ENCODE measurements around the gene FHOD3. TPM values are rescaled to one million over a fixed set of nuclear protein-coding genes. Genes with fewer than 3 reads are reported as not detected.

Gene FHOD3
- total RNA-seq, 2 donors from 2014 or later = 19.8 to 24.9 TPM

DNA sequence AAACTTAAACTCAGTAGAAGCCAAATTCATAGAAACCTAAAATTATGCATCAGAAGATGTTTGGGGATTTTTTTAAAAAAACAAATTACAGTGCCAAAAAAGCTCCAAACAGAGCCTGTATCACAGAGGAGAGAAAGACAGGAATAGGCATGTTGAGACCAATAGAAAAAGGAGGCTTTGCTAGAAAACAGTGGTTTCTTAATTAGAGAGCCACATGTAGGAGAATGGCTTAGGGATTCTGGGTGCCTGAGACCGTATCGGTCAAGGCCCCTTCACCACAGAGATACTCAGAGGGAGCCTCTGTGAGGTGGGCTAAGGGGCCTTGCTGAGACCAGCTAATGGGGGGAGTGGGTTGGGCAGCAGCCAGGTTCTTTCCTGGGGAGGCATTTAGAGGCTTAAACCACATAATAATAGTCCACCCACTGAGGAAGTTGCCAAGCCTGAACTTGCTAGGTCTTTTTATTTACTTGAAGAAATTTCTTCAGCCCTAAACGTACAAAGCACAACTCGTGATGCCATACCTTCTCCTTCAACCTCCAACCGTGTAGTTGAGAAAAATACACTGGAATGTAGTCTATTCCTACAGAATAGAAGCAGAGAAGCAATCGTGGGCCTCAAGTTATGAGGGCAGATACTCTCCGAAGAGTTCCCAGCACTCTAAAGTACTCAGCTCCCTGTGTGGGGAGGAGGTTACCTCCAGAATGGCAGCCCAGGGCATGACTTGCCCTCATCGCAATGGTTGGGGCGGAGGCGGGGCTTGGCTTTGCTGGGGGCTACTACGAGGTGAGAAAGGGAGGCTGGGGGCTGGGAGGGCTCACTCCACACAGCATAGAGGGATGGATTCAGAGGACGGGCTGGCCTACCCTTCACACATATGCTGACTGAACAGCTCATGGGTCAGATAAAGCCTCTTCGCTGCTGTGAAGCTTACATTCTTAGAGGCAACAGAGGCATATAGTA, 293.4 kb downstream of the FHOD3 start:
- DNase-seq (ENCODE audit: low spot score) (no peak), ATAC-seq (ENCODE audit: insufficient number of reproducible peaks, low FRiP score, low read depth) (no peak)
- Histone ChIP-seq H3K4me3 (no peak overlapping the region), H3K4me1 (ENCODE audit: control insufficient read depth in 1 of 2, low read depth in 2 of 2) (peaks cover 5 to 15% of the 10 kb centered on the region in 2 donors), H3K27me3 (replicated peaks; ENCODE audit: insufficient read depth) (no peaks in the 10 kb centered on the region), H3K27ac (no peak overlapping the region), H3K9me3 (no peaks in the 10 kb centered on the region), H3K36me3 (no peaks in the 10 kb centered on the region)
- TF ChIP-seq, protein P1, sequence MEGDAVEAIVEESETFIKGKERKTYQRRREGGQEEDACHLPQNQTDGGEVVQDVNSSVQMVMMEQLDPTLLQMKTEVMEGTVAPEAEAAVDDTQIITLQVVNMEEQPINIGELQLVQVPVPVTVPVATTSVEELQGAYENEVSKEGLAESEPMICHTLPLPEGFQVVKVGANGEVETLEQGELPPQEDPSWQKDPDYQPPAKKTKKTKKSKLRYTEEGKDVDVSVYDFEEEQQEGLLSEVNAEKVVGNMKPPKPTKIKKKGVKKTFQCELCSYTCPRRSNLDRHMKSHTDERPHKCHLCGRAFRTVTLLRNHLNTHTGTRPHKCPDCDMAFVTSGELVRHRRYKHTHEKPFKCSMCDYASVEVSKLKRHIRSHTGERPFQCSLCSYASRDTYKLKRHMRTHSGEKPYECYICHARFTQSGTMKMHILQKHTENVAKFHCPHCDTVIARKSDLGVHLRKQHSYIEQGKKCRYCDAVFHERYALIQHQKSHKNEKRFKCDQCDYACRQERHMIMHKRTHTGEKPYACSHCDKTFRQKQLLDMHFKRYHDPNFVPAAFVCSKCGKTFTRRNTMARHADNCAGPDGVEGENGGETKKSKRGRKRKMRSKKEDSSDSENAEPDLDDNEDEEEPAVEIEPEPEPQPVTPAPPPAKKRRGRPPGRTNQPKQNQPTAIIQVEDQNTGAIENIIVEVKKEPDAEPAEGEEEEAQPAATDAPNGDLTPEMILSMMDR (IDR thresholded peaks at IDR 0.05) = no peak

DNA sequence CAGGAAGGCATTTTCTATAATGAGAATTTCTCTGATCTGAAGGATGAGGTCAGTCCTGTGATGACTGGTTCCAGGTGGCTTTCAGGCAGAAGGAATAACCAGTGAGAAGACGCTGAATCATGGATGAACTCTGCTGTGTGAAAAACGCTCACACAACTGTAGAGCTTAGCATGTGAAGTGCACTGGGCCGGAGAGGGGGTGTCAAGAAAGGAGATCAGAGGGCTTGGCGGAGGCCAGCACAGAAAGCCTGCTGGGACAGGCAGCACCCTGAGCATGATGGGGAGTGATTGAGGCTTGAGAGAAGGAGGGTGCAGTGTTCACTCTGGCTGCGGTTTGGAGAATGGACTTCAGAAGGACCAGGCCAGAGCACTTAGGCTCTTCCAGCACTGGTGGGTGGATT, 294.8 kb downstream of the FHOD3 start:
- Histone ChIP-seq H3K36me3 (no peaks in the 10 kb centered on the region), H3K27me3 (replicated peaks; ENCODE audit: insufficient read depth) (no peaks in the 10 kb centered on the region), H3K27ac (no peak overlapping the region), H3K4me3 (no peak overlapping the region), H3K9me3 (no peaks in the 10 kb centered on the region), H3K4me1 (ENCODE audit: control insufficient read depth in 1 of 2, low read depth in 2 of 2) (peaks cover 4 to 5% of the 10 kb centered on the region in 2 donors)
- DNase-seq (ENCODE audit: low spot score) (no peak), ATAC-seq (ENCODE audit: insufficient number of reproducible peaks, low FRiP score, low read depth) (no peak)
- TF ChIP-seq, protein P1 (IDR thresholded peaks at IDR 0.05) = no peak

DNA sequence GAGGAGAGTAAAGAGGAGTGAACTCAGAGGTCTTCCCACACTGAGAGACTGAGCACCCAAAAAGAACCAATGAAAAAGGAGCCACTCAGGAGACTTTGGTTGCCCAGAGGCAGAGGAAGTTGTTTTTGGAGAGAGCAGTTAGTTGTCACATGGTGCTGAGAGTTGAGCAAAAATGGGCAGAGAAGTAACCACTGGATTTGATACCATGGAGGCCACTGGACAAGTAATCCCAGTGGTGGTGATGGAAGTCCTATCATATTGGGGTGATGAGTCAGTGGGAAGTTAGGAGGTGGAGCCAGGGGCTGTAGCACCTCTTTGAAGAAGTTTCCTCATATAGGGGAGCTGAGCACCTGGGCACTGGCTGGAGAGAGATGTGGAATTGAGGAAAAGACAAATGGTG, 295.5 kb downstream of the FHOD3 start:
- TF ChIP-seq, protein P1 (IDR thresholded peaks at IDR 0.05) = no peak

DNA sequence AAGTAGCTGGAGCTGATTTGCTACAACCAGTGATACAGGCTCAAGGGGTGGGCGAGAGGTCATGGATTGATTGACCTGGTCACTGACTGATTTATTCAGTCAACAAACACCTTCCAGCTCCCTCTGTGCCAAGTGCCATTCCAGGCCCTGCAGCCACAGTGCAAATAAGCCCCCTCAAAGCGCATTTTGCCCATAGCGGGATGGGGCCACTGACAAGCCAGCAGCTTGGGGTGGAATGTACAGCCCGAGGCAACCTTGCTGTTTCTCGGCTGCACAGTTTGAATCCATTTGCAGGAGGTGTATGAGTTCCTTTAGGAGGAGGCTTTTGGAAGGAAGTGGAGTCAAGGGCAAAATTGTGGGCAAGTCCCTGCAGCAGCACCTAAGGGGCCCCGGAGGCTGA, 296.1 kb downstream of the FHOD3 start:
- H3K27me3 ChIP-seq (replicated peaks; ENCODE audit: insufficient read depth) = no peaks in the 10 kb centered on the region
- H3K4me1 ChIP-seq (ENCODE audit: control insufficient read depth in 1 of 2, low read depth in 2 of 2) = peaks cover 4 to 5% of the 10 kb centered on the region in 2 donors
- no peaks in the 10 kb centered on the region for H3K9me3 ChIP-seq
- TF ChIP-seq, protein P1 (IDR thresholded peaks at IDR 0.05) = no peak
- ATAC-seq (ENCODE audit: insufficient number of reproducible peaks, low FRiP score, low read depth) (no peak), DNase-seq (ENCODE audit: low spot score) (no peak)
- no peak overlapping the region for H3K27ac ChIP-seq
- no peak overlapping the region for H3K4me3 ChIP-seq
- H3K36me3 ChIP-seq = no peaks in the 10 kb centered on the region

More for the DNA sequence above, 295.5 kb downstream of the FHOD3 start:
- peaks cover 4 to 5% of the 10 kb centered on the region in 2 donors for H3K4me1 ChIP-seq (ENCODE audit: control insufficient read depth in 1 of 2, low read depth in 2 of 2)
- H3K36me3 ChIP-seq = no peaks in the 10 kb centered on the region
- H3K9me3 ChIP-seq = no peaks in the 10 kb centered on the region
- no peaks in the 10 kb centered on the region for H3K27me3 ChIP-seq (replicated peaks; ENCODE audit: insufficient read depth)
- H3K4me3 ChIP-seq = no peak overlapping the region
- no peak overlapping the region for H3K27ac ChIP-seq
- ATAC-seq (ENCODE audit: insufficient number of reproducible peaks, low FRiP score, low read depth) (no peak), DNase-seq (ENCODE audit: low spot score) (no peak)

DNA sequence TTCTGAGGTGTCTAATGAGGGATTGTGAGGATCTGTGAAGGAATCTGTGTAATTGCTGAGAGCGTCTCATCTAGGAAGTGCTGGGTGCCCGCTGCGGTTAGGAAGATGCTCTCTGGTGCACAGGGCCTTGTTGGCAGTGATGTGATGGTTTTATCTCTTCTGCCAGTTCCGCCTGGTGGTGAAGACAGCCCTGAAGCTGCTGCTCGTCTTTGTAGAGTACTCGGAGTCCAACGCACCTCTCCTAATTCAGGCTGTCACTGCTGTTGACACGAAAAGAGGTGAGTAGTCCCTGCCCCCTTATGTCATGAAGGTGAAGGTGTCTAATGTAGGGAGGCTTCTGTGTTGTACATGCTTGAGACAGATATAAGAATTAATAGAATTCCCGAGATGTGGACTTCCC, 297.1 kb downstream of the FHOD3 start:
- Histone ChIP-seq H3K9me3 (no peaks in the 10 kb centered on the region), H3K27ac (no peak overlapping the region), H3K36me3 (no peaks in the 10 kb centered on the region), H3K4me1 (ENCODE audit: control insufficient read depth in 1 of 2, low read depth in 2 of 2) (peaks cover 4 to 5% of the 10 kb centered on the region in 2 donors), H3K27me3 (replicated peaks; ENCODE audit: insufficient read depth) (no peaks in the 10 kb centered on the region), H3K4me3 (no peak overlapping the region)
- TF ChIP-seq, protein P1 (IDR thresholded peaks at IDR 0.05) = no peak
- ATAC-seq (ENCODE audit: insufficient number of reproducible peaks, low FRiP score, low read depth) (no peak), DNase-seq (ENCODE audit: low spot score) (no peak)
